GM12878 (cell line): ENCODE measurements around the gene VPS26B. TPM values are rescaled to one million over a fixed set of nuclear protein-coding genes. Genes with fewer than 3 reads are reported as not detected.

Source experiments
- ATAC-seq: fragments of 200-7000 bp; cut with Tn5 transposase; 3 replicates; pipeline ENCODE4 v1.9.1; 2020; ENCODE audit warnings: mild to moderate bottlenecking, moderate library complexity
- BruUV-seq: library from RNA; stranded (reverse); fragments of 400-500 nt; replicated peaks from 2 replicates; lab custom pipeline; 2021; lab: Mats Ljungman, UMichigan
- CTCF ChIA-PET: fragments of 300-600 bp; sonication (Branson Sonifier 250); formaldehyde crosslinking; extraction: SDS; loops from one replicate; lab custom pipeline; 2021; ENCODE audit warnings: inconsistent platforms; lab: Yijun Ruan, JAX
- POLR2A ChIA-PET: fragments of 350-600 bp; formaldehyde crosslinking; extraction: SDS; loops from one replicate; lab custom pipeline; 2021; ENCODE audit warnings: inconsistent platforms; lab: Charles Lee
- RAD21 ChIA-PET: fragments of 300-600 bp; sonication (Branson Sonifier 250); formaldehyde crosslinking; loops from one replicate; lab custom pipeline; 2023; ENCODE audit warnings: antibody characterized with exemption; ENCODE audit not compliant: unreplicated experiment; lab: Charles Lee
- SMC1A ChIA-PET: fragments of 300-600 bp; sonication (Branson Sonifier 250); formaldehyde crosslinking; loops from one replicate; lab custom pipeline; 2023; ENCODE audit not compliant: unreplicated experiment, uncharacterized antibody; lab: Charles Lee
- DNase-seq: peaks from one replicate; pipeline ENCODE4 v3.0.0-alpha.2; 2011; ENCODE audit warnings: low read depth, low spot score
- FAIRE-seq: peaks from 3 replicates; lab custom pipeline; 2011; peaks lifted over from hg19 to GRCh38; lab: Jason Lieb, UNC
- H2AFZ ChIP-seq: 2 replicates; pipeline ENCODE4 v1.6.0; 2011; ENCODE audit warnings: low read depth, low read length, control low read depth; ENCODE audit not compliant: control insufficient read depth
- H3K27ac ChIP-seq: 2 replicates; pipeline ENCODE4 v1.5.1; 2011; ENCODE audit warnings: control low read depth; ENCODE audit not compliant: control insufficient read depth, insufficient read depth
- H3K27me3 ChIP-seq, 2 experiments: replicated peaks in 1 of 2; 2 replicates each; pipeline versions ENCODE4 v1.6.0 to v1.6.1; 2011; ENCODE audit warnings: low read length in 1 of 2; ENCODE audit not compliant: control insufficient read depth in 2 of 2, insufficient read depth in 2 of 2
- H3K36me3 ChIP-seq, 2 experiments: 2 replicates each; pipeline ENCODE4 v1.5.1; 2011; ENCODE audit warnings: low read length in 1 of 2; ENCODE audit not compliant: control insufficient read depth in 2 of 2, insufficient read depth in 2 of 2
- H3K4me1 ChIP-seq: 2 replicates; pipeline ENCODE4 v1.6.1; 2011; ENCODE audit warnings: mild to moderate bottlenecking, low read length, moderate library complexity, mixed read lengths; ENCODE audit not compliant: control insufficient read depth, insufficient read depth
- H3K4me2 ChIP-seq: 2 replicates; pipeline ENCODE4 v1.6.0; 2011; ENCODE audit warnings: control low read depth; ENCODE audit not compliant: control insufficient read depth, insufficient read depth
- H3K4me3 ChIP-seq: fragments of 200-600 bp; sonication (generic); 2 replicates; pipeline ENCODE4 v1.5.1; 2016
- H3K79me2 ChIP-seq: 2 replicates; pipeline ENCODE4 v1.6.0; 2011; ENCODE audit warnings: low read length; ENCODE audit not compliant: control insufficient read depth, insufficient read depth
- H3K9ac ChIP-seq: 2 replicates; pipeline ENCODE4 v1.8.0; 2011; ENCODE audit warnings: low read length, control low read depth, mixed read lengths; ENCODE audit not compliant: control insufficient read depth, insufficient read depth
- H3K9me3 ChIP-seq: replicated peaks from 3 replicates; pipeline ENCODE4 v1.5.1; 2011; ENCODE audit warnings: mild to moderate bottlenecking, low read length; ENCODE audit not compliant: control insufficient read depth, insufficient read depth
- H4K20me1 ChIP-seq: 2 replicates; pipeline ENCODE4 v1.6.0; 2011; ENCODE audit not compliant: control insufficient read depth, insufficient read depth
- ASH2L ChIP-seq: fragments of 300-600, 200-600 bp; sonication (generic); IDR thresholded peaks from 2 replicates; pipeline ENCODE4 v1.6.1; 2017; ENCODE audit warnings: low read depth, mild to moderate bottlenecking, borderline replicate concordance
- FOXM1 ChIP-seq: IDR thresholded peaks from 2 replicates; pipeline ENCODE4 v1.6.1; 2012; ENCODE audit warnings: low read depth, mild to moderate bottlenecking, inconsistent platforms, low read length, moderate library complexity
- HCFC1 ChIP-seq: fragments of 150-350 bp; IDR thresholded peaks from 2 replicates; pipeline ENCODE4 v1.6.1; 2014; ENCODE audit warnings: low read length
- KDM1A ChIP-seq: fragments of 200-600 bp; sonication (generic); IDR thresholded peaks from 2 replicates; pipeline ENCODE4 v1.6.1; 2016; ENCODE audit warnings: borderline replicate concordance
- MXI1 ChIP-seq: fragments of 150-350 bp; IDR thresholded peaks from 2 replicates; pipeline ENCODE4 v1.6.1; 2011; ENCODE audit warnings: low read depth, mild to moderate bottlenecking, inconsistent platforms, low read length, improper control_type of control experiment
- NFXL1 ChIP-seq: fragments of 450-650 bp; IDR thresholded peaks from 2 replicates; pipeline ENCODE4 v1.6.1; 2017; ENCODE audit warnings: antibody characterized with exemption, mild to moderate bottlenecking, borderline replicate concordance
- NR2F1 ChIP-seq: fragments of 450-650 bp; conservative IDR thresholded peaks from 2 replicates; pipeline ENCODE4 v1.6.1; 2017; ENCODE audit warnings: mild to moderate bottlenecking
- PAX5 ChIP-seq: IDR thresholded peaks from 2 replicates; pipeline ENCODE4 v1.6.1; 2011; ENCODE audit warnings: low read depth, low read length, borderline replicate concordance
- POLR2A ChIP-seq: IDR thresholded peaks from 2 replicates; pipeline ENCODE4 v1.6.1; 2011; ENCODE audit warnings: low read depth, mild to moderate bottlenecking, low read length
- POU2F2 ChIP-seq: IDR thresholded peaks from 3 replicates; pipeline ENCODE4 v1.6.1; 2011; ENCODE audit warnings: low read depth, mild to moderate bottlenecking, low read length, borderline replicate concordance
- RUNX3 ChIP-seq: IDR thresholded peaks from 2 replicates; pipeline ENCODE4 v1.6.1; 2012; ENCODE audit warnings: low read length, inconsistent platforms
- SRF ChIP-seq, 2 experiments: IDR thresholded peaks; 2 replicates each; pipeline ENCODE4 v1.6.1; 2011; ENCODE audit warnings: low read depth in 2 of 2, low read length in 2 of 2, mild to moderate bottlenecking in 1 of 2, moderate library complexity in 1 of 2
- USF2 ChIP-seq: IDR thresholded peaks from 2 replicates; pipeline ENCODE4 v1.6.1; 2011; ENCODE audit warnings: low read depth, low read length, improper control_type of control experiment, borderline replicate concordance
- WGBS: methylation state at CpG from one replicate; pipeline ENCODE4 v1.1.6; 2016; ENCODE audit warnings: low lambda C conversion rate; ENCODE audit not compliant: insufficient replicate concordance, insufficient coverage; ENCODE audit errors: missing lambda C conversion rate; 5-methylcytosine and 5-hydroxymethylcytosine counted together
- in situ Hi-C: fragments of 300-500 bp; cut with MboI; formaldehyde crosslinking; loops from 9 replicates; pipeline ENCODE4 v1.14.3; 2018; ENCODE audit warnings: mixed read lengths
- intact Hi-C: fragments of 100-400 bp; cut with micrococcal nuclease; formaldehyde crosslinking; loops from one replicate; pipeline ENCODE4 v1.14.2; 2022; ENCODE audit not compliant: unreplicated experiment
- polyA plus RNA-seq, 11 experiments: library from polyadenylated mRNA; depleted of rRNA in 4 of 11; unstranded in 6 of 11; stranded (reverse) in 5 of 11; fragments of >200 nt; fragmentation: Nextera tagmentation in 4 of 11; fragmentation: Illumina TruSeq in 1 of 11; extraction: Ambion mirVana in 4 of 11; extraction: Trizol in 1 of 11; gene quantifications; 1 replicate in 1 of 11; 2 replicates in 10 of 11; pipeline versions ENCODE4 v1.2.1 to v1.2.3, GENCODE V29; 2011 to 2016; ENCODE audit warnings: inconsistent platforms in 2 of 11, missing spikeins in 2 of 11, low read depth in 1 of 11
- total RNA-seq, 4 experiments: library from RNA; depleted of rRNA in 3 of 4; stranded (reverse); fragments of >200 nt in 3 of 4; fragmentation: Illumina TruSeq in 1 of 4; extraction: Trizol in 1 of 4; gene quantifications; 2 replicates each; pipeline versions ENCODE4 v1.2.1 to v1.2.3, GENCODE V29; 2013 to 2021

Gene VPS26B
- total and polyA plus RNA-seq, 10 of the 15 experiments (the other 5 are each of a cell fraction or from before 2014, with no cell fraction given) = 1.6 to 26.9 (median 13.3) TPM

GRCh38 chr11:134248910-134249480 is 24.5 kb downstream of the VPS26B start (continued):
- TF ChIP-seq HCFC1 (no peak), USF2 (no peak), SRF (IDR thresholded peaks at IDR 0.05; ENCODE audit: low read depth in 2 of 2, low read length in 2 of 2) (no peak), KDM1A (no peak), POLR2A (no peak), RUNX3 (no peak)

- CTCF ChIA-PET = interaction anchor here (1.3 to 2.3 kb wide), 5 partner anchors 9 to 42 kb away, joined by 4 to 8 read pairs (median 6); no protein-coding TSS in a partner anchor
- BruUV-seq = no TSS peak
- Histone ChIP-seq H3K4me3 (no peak overlapping the region), H3K36me3 (peaks cover 6 to 14% of the 10 kb centered on the region in 2 experiments), H4K20me1 (no peaks in the 10 kb centered on the region), H3K27me3 (no peaks in the 10 kb centered on the region), H3K4me2 (no peak overlapping the region), H3K79me2 (peaks cover 6% of the 10 kb centered on the region), H3K9ac (no peak overlapping the region), H3K9me3 (no peaks in the 10 kb centered on the region), H3K27ac (no peak overlapping the region), H3K4me1 (no peaks in the 10 kb centered on the region), H2AFZ (no peak overlapping the region)
- POLR2A ChIA-PET = no interaction called here
- 92% methylated on average over 3 of the region's 3 CpGs for WGBS
- in situ Hi-C loops (no loop called here), intact Hi-C loops (loop anchor here (10.0 kb wide), 1 partner anchor 45 kb away; no protein-coding TSS in a partner anchor)
- RAD21 ChIA-PET = no interaction called here
- SMC1A ChIA-PET = interaction anchor here (1.3 kb wide), 1 partner anchor 23 kb away, joined by 3 read pairs; no protein-coding TSS in a partner anchor
- TF ChIP-seq RUNX3 = no peak
- TF ChIP-seq NFXL1 = no peak
- no peak for TF ChIP-seq NR2F1
- no peak for TF ChIP-seq PAX5
- no peak for TF ChIP-seq FOXM1
- no peak for TF ChIP-seq MXI1
- TF ChIP-seq ASH2L = no peak
- TF ChIP-seq POU2F2 = no peak
- ATAC-seq (no peak), DNase-seq (no peak), FAIRE-seq (no peak)
Observed at GRCh38 chr11:134250246-134250645, 25.8 kb downstream of the VPS26B start.
